HEK293 (cell line): Measurements from ENCODE around the gene EFNA2.
A peak's percentile ranks its signal among the peaks of the same experiment; 100 is the strongest.

Experiments
- CTCF ChIA-PET: fragments of 350-600 bp; formaldehyde crosslinking; extraction: SDS; loops from one replicate; lab custom pipeline; 2021; ENCODE audit warnings: antibody characterized with exemption; lab: Yijun Ruan, JAX
- POLR2A ChIA-PET: fragments of 300-600 bp; formaldehyde crosslinking; extraction: SDS; loops from one replicate; lab custom pipeline; 2020; ENCODE audit warnings: antibody characterized with exemption, inconsistent platforms; lab: Yijun Ruan, JAX
- H3K27ac ChIP-seq: fragments of 200-500 bp; sonication (Bioruptor generic); 2 replicates; pipeline ENCODE4 v1.5.1; 2014; ENCODE audit warnings: low read depth, low read length, control low read depth, inconsistent platforms; ENCODE audit errors: extremely low read depth
- H3K36me3 ChIP-seq, 2 experiments: fragments of 200-500 bp in 1 of 2; sonication (Bioruptor generic) in 1 of 2; 1 replicate in 1 of 2; 2 replicates in 1 of 2; pipeline ENCODE4 v1.5.1; 2014 to 2017; ENCODE audit warnings: inconsistent platforms in 2 of 2, low read length in 2 of 2; ENCODE audit not compliant: control insufficient read depth in 2 of 2, insufficient read depth in 1 of 2
- H3K4me1 ChIP-seq: fragments of 200-500 bp; sonication (Bioruptor generic); 2 replicates; pipeline ENCODE4 v1.5.1; 2014; ENCODE audit warnings: mild to moderate bottlenecking, low read length, inconsistent platforms; ENCODE audit not compliant: control insufficient read depth, insufficient read depth
- H3K4me3 ChIP-seq: 2 replicates; pipeline ENCODE4 v1.5.1; 2011; ENCODE audit warnings: low read depth, mild to moderate bottlenecking, control low read depth, low read length, moderate library complexity
- H3K9me3 ChIP-seq: fragments of 200-500 bp; sonication (Bioruptor generic); 2 replicates; pipeline ENCODE4 v1.5.1; 2014; ENCODE audit warnings: low read depth, low read length, inconsistent platforms; ENCODE audit not compliant: control insufficient read depth, insufficient read depth
- KLF16 ChIP-seq: fragments of 450-650 bp; formaldehyde crosslinking; IDR thresholded peaks from 2 replicates; pipeline ENCODE4 v1.5.1; 2017; ENCODE audit warnings: missing biosample characterization, missing genetic modification characterization
- KLF8 ChIP-seq: fragments of 450-650 bp; formaldehyde crosslinking; IDR thresholded peaks from 2 replicates; pipeline ENCODE4 v1.5.1; 2016; ENCODE audit warnings: missing biosample characterization, missing genetic modification characterization
- PATZ1 ChIP-seq: fragments of 450-650 bp; formaldehyde crosslinking; IDR thresholded peaks from 2 replicates; pipeline ENCODE4 v1.5.1; 2016; ENCODE audit warnings: missing biosample characterization, missing genetic modification characterization
- SP2 ChIP-seq: fragments of 450-650 bp; formaldehyde crosslinking; IDR thresholded peaks from 2 replicates; pipeline ENCODE4 v1.5.1; 2016; ENCODE audit warnings: missing biosample characterization, missing genetic modification characterization
- ZFHX2 ChIP-seq: fragments of 450-650 bp; formaldehyde crosslinking; conservative IDR thresholded peaks from 2 replicates; pipeline ENCODE4 v1.5.1; 2016; ENCODE audit warnings: missing biosample characterization, missing genetic modification characterization
- ZNF324 ChIP-seq: fragments of 450-650 bp; formaldehyde crosslinking; IDR thresholded peaks from 2 replicates; pipeline ENCODE4 v1.5.1; 2016; ENCODE audit warnings: missing biosample characterization, missing genetic modification characterization
- ZNF335 ChIP-seq: fragments of 450-650 bp; formaldehyde crosslinking; conservative IDR thresholded peaks from 2 replicates; pipeline ENCODE4 v1.5.1; 2016; ENCODE audit warnings: missing biosample characterization, missing genetic modification characterization
- ZNF433 ChIP-seq: fragments of 450-650 bp; formaldehyde crosslinking; IDR thresholded peaks from 2 replicates; pipeline ENCODE4 v1.5.1; 2016; ENCODE audit warnings: missing biosample characterization, missing genetic modification characterization, low read depth
- ZNF558 ChIP-seq: fragments of 450-650 bp; formaldehyde crosslinking; IDR thresholded peaks from 2 replicates; pipeline ENCODE4 v1.5.1; 2016; ENCODE audit warnings: missing biosample characterization, missing genetic modification characterization
- ZNF571 ChIP-seq: fragments of 450-650 bp; formaldehyde crosslinking; IDR thresholded peaks from 2 replicates; pipeline ENCODE4 v1.5.0; 2017; ENCODE audit warnings: missing biosample characterization, missing genetic modification characterization
- ZNF624 ChIP-seq: fragments of 450-650 bp; formaldehyde crosslinking; IDR thresholded peaks from 2 replicates; pipeline ENCODE4 v1.5.1; 2017; ENCODE audit warnings: missing biosample characterization, missing genetic modification characterization
- ZNF629 ChIP-seq: fragments of 450-650 bp; formaldehyde crosslinking; IDR thresholded peaks from 2 replicates; pipeline ENCODE4 v1.5.1; 2017; ENCODE audit warnings: missing biosample characterization, missing genetic modification characterization
- ZNF658 ChIP-seq: fragments of 450-650 bp; formaldehyde crosslinking; IDR thresholded peaks from 2 replicates; pipeline ENCODE4; 2016; ENCODE audit warnings: missing biosample characterization, missing genetic modification characterization
- ZNF76 ChIP-seq: fragments of 450-650 bp; formaldehyde crosslinking; IDR thresholded peaks from 2 replicates; pipeline ENCODE4; 2016; ENCODE audit warnings: low read depth, missing biosample characterization, missing genetic modification characterization, borderline replicate concordance
- TF ChIP-seq, protein P1 (sequence below): fragments of 450-650 bp; formaldehyde crosslinking; IDR thresholded peaks from 2 replicates; pipeline ENCODE4 v1.5.1; 2016; ENCODE audit warnings: missing biosample characterization, missing genetic modification characterization
- TF ChIP-seq, protein P2 (sequence below): fragments of 450-650 bp; formaldehyde crosslinking; IDR thresholded peaks from 2 replicates; pipeline ENCODE4 v1.5.1; 2016; ENCODE audit warnings: missing biosample characterization, missing genetic modification characterization
- TF ChIP-seq, protein P3 (sequence below): fragments of 450-650 bp; formaldehyde crosslinking; IDR thresholded peaks from 2 replicates; pipeline ENCODE4 v1.5.1; 2016; ENCODE audit warnings: missing biosample characterization, missing genetic modification characterization
- TF ChIP-seq, protein P4 (sequence below): fragments of 450-650 bp; formaldehyde crosslinking; IDR thresholded peaks from 2 replicates; pipeline ENCODE4 v1.5.1; 2016; ENCODE audit warnings: missing biosample characterization, missing genetic modification characterization

The EFNA2 gene

GRCh38 chr19:1237027-1237659 is 48.5 kb upstream of the EFNA2 start (continued):
- TF ChIP-seq PATZ1 (peak; percentile 95), ZNF629 (tag by site-specific recombination) (peak; percentile 47), KLF16 (tag by site-specific recombination) (peak; percentile 63; the same call in 1 of the 2 replicates), ZFHX2 (tag by site-specific recombination) (peak; percentile 83), SP2 (tag by site-specific recombination) (peak; percentile 26), ZNF76 (tag by site-specific recombination) (peak; percentile 66; the same call in 1 of the 2 replicates), KLF8 (tag by site-specific recombination) (0 out of 2 replicates have a peak, but pooled peaks have one; percentile 65)
- TF ChIP-seq, protein P1, sequence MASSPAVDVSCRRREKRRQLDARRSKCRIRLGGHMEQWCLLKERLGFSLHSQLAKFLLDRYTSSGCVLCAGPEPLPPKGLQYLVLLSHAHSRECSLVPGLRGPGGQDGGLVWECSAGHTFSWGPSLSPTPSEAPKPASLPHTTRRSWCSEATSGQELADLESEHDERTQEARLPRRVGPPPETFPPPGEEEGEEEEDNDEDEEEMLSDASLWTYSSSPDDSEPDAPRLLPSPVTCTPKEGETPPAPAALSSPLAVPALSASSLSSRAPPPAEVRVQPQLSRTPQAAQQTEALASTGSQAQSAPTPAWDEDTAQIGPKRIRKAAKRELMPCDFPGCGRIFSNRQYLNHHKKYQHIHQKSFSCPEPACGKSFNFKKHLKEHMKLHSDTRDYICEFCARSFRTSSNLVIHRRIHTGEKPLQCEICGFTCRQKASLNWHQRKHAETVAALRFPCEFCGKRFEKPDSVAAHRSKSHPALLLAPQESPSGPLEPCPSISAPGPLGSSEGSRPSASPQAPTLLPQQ (tag by site-specific recombination), result peak; percentile 45; the same call in 1 of the 2 replicates
- TF ChIP-seq, protein P2, sequence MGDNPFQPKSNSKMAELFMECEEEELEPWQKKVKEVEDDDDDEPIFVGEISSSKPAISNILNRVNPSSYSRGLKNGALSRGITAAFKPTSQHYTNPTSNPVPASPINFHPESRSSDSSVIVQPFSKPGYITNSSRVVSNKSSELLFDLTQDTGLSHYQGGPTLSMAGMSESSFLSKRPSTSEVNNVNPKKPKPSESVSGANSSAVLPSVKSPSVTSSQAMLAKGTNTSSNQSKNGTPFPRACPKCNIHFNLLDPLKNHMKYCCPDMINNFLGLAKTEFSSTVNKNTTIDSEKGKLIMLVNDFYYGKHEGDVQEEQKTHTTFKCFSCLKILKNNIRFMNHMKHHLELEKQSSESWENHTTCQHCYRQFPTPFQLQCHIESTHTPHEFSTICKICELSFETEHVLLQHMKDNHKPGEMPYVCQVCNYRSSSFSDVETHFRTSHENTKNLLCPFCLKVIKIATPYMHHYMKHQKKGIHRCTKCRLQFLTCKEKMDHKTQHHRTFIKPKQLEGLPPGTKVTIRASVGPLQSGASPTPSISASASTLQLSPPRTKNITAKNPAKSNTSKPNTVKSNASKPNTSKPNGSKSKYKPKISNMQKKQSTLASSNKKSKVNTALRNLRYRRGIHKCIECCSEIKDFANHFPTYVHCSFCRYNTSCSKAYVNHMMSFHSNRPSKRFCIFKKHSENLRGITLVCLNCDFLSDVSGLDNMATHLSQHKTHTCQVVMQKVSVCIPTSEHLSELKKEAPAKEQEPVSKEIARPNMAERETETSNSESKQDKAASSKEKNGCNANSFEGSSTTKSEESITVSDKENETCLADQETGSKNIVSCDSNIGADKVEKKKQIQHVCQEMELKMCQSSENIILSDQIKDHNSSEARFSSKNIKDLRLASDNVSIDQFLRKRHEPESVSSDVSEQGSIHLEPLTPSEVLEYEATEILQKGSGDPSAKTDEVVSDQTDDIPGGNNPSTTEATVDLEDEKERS (tag by site-specific recombination), result no peak

GRCh38 chr19:1237754-1238368 is 47.8 kb upstream of the EFNA2 start, which contains the start of gene CBARP:
CBARP (minus strand) TSS chr19:1238005; CDS start chr19:1236100, 1,905 bp downstream.
- POLR2A ChIA-PET, result interaction anchor here (0.5 to 1.4 kb wide), 6 partner anchors 17 to 344 kb away, joined by 3 to 18 read pairs (median 4); partner anchors contain the start of genes CIRBP and GPX4
- peak within 1 kb of the TSS; percentile 60; the same call in 1 of the 2 replicates for H3K27ac ChIP-seq
- H3K4me1 ChIP-seq, result peaks cover 3% of the 10 kb centered on the region
- H3K9me3 ChIP-seq, result no peaks in the 10 kb centered on the region
- CTCF ChIA-PET, result interaction anchor here (0.9 to 1.6 kb wide), 5 partner anchors 16 to 315 kb away, joined by 3 to 9 read pairs (median 4); no protein-coding TSS in a partner anchor
- peaks cover 0 to 25% of the 10 kb centered on the region in 2 experiments; a peak in 1 of 3 replicates for H3K36me3 ChIP-seq
- peak within 1 kb of the TSS; percentile 56 for H3K4me3 ChIP-seq
- no peak for TF ChIP-seq ZNF658 (tag by site-specific recombination)
- no peak for TF ChIP-seq ZNF571 (tag by site-specific recombination)
- no peak for TF ChIP-seq ZNF558 (tag by site-specific recombination)
- no peak for TF ChIP-seq ZNF324
- TF ChIP-seq PATZ1, result peak; percentile 84
- peak; percentile 99 for TF ChIP-seq ZNF335 (tag by site-specific recombination)
- TF ChIP-seq ZNF624, result no peak
- no peak for TF ChIP-seq ZNF433
- TF ChIP-seq, protein P3, sequence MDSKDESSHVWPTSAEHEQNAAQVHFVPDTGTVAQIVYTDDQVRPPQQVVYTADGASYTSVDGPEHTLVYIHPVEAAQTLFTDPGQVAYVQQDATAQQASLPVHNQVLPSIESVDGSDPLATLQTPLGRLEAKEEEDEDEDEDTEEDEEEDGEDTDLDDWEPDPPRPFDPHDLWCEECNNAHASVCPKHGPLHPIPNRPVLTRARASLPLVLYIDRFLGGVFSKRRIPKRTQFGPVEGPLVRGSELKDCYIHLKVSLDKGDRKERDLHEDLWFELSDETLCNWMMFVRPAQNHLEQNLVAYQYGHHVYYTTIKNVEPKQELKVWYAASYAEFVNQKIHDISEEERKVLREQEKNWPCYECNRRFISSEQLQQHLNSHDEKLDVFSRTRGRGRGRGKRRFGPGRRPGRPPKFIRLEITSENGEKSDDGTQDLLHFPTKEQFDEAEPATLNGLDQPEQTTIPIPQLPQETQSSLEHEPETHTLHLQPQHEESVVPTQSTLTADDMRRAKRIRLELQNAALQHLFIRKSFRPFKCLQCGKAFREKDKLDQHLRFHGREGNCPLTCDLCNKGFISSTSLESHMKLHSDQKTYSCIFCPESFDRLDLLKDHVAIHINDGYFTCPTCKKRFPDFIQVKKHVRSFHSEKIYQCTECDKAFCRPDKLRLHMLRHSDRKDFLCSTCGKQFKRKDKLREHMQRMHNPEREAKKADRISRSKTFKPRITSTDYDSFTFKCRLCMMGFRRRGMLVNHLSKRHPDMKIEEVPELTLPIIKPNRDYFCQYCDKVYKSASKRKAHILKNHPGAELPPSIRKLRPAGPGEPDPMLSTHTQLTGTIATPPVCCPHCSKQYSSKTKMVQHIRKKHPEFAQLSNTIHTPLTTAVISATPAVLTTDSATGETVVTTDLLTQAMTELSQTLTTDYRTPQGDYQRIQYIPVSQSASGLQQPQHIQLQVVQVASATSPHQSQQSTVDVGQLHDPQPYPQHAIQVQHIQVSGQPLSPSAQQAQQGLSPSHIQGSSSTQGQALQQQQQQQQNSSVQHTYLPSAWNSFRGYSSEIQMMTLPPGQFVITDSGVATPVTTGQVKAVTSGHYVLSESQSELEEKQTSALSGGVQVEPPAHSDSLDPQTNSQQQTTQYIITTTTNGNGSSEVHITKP (tag by site-specific recombination), result 0 out of 2 replicates have a peak, but pooled peaks have one; percentile 35
- TF ChIP-seq, protein P4, sequence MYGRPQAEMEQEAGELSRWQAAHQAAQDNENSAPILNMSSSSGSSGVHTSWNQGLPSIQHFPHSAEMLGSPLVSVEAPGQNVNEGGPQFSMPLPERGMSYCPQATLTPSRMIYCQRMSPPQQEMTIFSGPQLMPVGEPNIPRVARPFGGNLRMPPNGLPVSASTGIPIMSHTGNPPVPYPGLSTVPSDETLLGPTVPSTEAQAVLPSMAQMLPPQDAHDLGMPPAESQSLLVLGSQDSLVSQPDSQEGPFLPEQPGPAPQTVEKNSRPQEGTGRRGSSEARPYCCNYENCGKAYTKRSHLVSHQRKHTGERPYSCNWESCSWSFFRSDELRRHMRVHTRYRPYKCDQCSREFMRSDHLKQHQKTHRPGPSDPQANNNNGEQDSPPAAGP, result 0 out of 2 replicates have a peak, but pooled peaks have one; percentile 29
